WTC11 (cell line): Measurements from ENCODE around the gene PCDH9.

Source experiments
- JAZF1 ChIP-seq: fragments of 250-450 bp; sonication (Bioruptor Pico); IDR thresholded peaks from 2 replicates; pipeline ENCODE4 v1.9.0; 2021; ENCODE audit warnings: moderate library complexity, mild to moderate bottlenecking, inconsistent platforms
- ZNF138 ChIP-seq: sonication (generic); formaldehyde crosslinking; conservative IDR thresholded peaks from 2 replicates; pipeline ENCODE4 v1.8.1; 2022; ENCODE audit warnings: mild to moderate bottlenecking, moderate library complexity, missing genetic modification reagents
- TF ChIP-seq, protein P1 (sequence below): fragments of 200-600 bp; IDR thresholded peaks from 2 replicates; pipeline ENCODE4 v1.8.0; 2022; ENCODE audit warnings: antibody characterized with exemption
- TF ChIP-seq, protein P2 (sequence below): sonication (generic); formaldehyde crosslinking; IDR thresholded peaks from 2 replicates; pipeline ENCODE4 v1.8.0; 2023; ENCODE audit warnings: missing genetic modification reagents
- TF ChIP-seq, protein P3 (sequence below): sonication (generic); formaldehyde crosslinking; IDR thresholded peaks from 2 replicates; pipeline ENCODE4 v1.8.1; 2022; ENCODE audit warnings: mild to moderate bottlenecking, moderate library complexity, missing genetic modification reagents
- TF ChIP-seq, protein P4 (sequence below): sonication (generic); formaldehyde crosslinking; IDR thresholded peaks from 2 replicates; pipeline ENCODE4 v1.8.0; 2022; ENCODE audit warnings: mild to moderate bottlenecking, missing genetic modification reagents

DNA sequence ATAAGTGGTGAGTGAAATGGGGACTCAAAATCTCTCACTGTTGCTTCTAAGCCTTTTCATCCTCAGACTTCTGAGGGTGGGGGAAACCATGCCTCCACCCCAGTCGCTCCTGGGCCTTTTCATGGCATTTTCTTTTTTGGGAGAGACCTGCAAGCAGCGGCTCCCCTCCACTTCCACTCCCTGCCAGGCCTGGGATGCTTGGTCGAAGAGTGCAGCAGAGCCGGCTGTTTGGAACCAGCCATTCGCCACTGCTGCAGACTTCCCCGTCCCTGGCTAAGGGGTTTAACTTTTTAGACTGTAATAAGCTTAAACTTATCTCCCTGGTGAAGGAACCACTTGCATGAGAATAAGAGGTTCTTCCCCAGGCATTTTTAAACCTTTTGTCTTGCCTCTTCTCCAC lies 617.2 kb downstream of the PCDH9 start:
- TF ChIP-seq ZNF138 (CRISPR knock-in tag) (no peak), JAZF1 (CRISPR knock-in tag) (no peak)
- TF ChIP-seq, protein P1, sequence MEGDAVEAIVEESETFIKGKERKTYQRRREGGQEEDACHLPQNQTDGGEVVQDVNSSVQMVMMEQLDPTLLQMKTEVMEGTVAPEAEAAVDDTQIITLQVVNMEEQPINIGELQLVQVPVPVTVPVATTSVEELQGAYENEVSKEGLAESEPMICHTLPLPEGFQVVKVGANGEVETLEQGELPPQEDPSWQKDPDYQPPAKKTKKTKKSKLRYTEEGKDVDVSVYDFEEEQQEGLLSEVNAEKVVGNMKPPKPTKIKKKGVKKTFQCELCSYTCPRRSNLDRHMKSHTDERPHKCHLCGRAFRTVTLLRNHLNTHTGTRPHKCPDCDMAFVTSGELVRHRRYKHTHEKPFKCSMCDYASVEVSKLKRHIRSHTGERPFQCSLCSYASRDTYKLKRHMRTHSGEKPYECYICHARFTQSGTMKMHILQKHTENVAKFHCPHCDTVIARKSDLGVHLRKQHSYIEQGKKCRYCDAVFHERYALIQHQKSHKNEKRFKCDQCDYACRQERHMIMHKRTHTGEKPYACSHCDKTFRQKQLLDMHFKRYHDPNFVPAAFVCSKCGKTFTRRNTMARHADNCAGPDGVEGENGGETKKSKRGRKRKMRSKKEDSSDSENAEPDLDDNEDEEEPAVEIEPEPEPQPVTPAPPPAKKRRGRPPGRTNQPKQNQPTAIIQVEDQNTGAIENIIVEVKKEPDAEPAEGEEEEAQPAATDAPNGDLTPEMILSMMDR, result no peak
- TF ChIP-seq, protein P2, sequence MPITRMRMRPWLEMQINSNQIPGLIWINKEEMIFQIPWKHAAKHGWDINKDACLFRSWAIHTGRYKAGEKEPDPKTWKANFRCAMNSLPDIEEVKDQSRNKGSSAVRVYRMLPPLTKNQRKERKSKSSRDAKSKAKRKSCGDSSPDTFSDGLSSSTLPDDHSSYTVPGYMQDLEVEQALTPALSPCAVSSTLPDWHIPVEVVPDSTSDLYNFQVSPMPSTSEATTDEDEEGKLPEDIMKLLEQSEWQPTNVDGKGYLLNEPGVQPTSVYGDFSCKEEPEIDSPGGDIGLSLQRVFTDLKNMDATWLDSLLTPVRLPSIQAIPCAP (CRISPR knock-in tag), result no peak
- TF ChIP-seq, protein P3, sequence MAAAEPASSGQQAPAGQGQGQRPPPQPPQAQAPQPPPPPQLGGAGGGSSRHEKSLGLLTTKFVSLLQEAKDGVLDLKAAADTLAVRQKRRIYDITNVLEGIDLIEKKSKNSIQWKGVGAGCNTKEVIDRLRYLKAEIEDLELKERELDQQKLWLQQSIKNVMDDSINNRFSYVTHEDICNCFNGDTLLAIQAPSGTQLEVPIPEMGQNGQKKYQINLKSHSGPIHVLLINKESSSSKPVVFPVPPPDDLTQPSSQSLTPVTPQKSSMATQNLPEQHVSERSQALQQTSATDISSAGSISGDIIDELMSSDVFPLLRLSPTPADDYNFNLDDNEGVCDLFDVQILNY (CRISPR knock-in tag), result no peak
- TF ChIP-seq, protein P4, sequence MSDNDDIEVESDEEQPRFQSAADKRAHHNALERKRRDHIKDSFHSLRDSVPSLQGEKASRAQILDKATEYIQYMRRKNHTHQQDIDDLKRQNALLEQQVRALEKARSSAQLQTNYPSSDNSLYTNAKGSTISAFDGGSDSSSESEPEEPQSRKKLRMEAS (CRISPR knock-in tag), result no peak
